ENCODE data around the gene PPP1CA. TPM values are rescaled to one million over a fixed set of nuclear protein-coding genes. Genes with fewer than 3 reads are reported as not detected.
A peak's percentile ranks its signal among the peaks of the same experiment; 100 is the strongest.
"Not testable (repeated sequence)": the region's sequence is repeated elsewhere in the genome, so short reads cannot be mapped to it uniquely, and the experiment has no call there.

PPP1CA gene
- total RNA-seq, 5 donors from 2014 or later (not counting 1 experiment from before 2014, with no cell fraction given): 118 to 198 (median 186) TPM

GRCh38 chr11:67429722-67430121 is 28.1 kb upstream of the PPP1CA start:
- H3K4me3 Mint-ChIP-seq: peak overlapping the region; percentile 56 to 98 (median 97)
- WGBS (ENCODE audit: insufficient coverage): 95% methylated on average over 3 of the region's 11 CpGs
- H3K27me3 Mint-ChIP-seq: no peaks in the 10 kb centered on the region
- Histone ChIP-seq H3K4me1 (ENCODE audit: control insufficient read depth in 1 of 2, extremely low read depth in 1 of 2, insufficient read depth in 2 of 2, low read length in 2 of 2) (peaks cover 20 to 73% of the 10 kb centered on the region in 2 experiments), H3K9me3 (no peaks in the 10 kb centered on the region), H3K27me3 (replicated peaks in 1 of 2; ENCODE audit: control insufficient read depth in 2 of 2, extremely low read depth in 1 of 2, insufficient read depth in 2 of 2, low read length in 1 of 2) (no peaks in the 10 kb centered on the region), H3K36me3 (ENCODE audit: control insufficient read depth in 2 of 2, extremely low read depth in 1 of 2, insufficient read depth in 1 of 2, low read length in 1 of 2) (peaks cover 20 to 40% of the 10 kb centered on the region in 2 donors), H3K4me3 (ENCODE audit: control insufficient read depth in 1 of 2, extremely low read depth in 1 of 2, low read length in 1 of 2) (no peak overlapping the region), H3K27ac (ENCODE audit: low read length) (no peak overlapping the region)
- H3K4me1 Mint-ChIP-seq: peaks cover 49 to 69% (median 59%) of the 10 kb centered on the region in 3 donors
- peak overlapping the region in 1 of 2 donors; percentile 98 for H3K27ac Mint-ChIP-seq
- H3K36me3 Mint-ChIP-seq: peaks cover 9% of the 10 kb centered on the region
- POLR2A ChIA-PET: interaction anchor here in 1 of 2 donors (0.6 kb wide), 2 partner anchors 14 to 196 kb away, joined by 3 to 4 read pairs; no protein-coding TSS in a partner anchor
- CTCF ChIA-PET: interaction anchor here (0.6 to 2.7 kb wide), 4 partner anchors 9 to 1456 kb away, joined by 3 to 8 read pairs (median 5); partner anchors contain the start of gene PPP1CA (in 1 of the 2)
- no peaks in the 10 kb centered on the region for H3K9me3 Mint-ChIP-seq
- DNase-seq (no peak), ATAC-seq (replicated peaks in 1 of 4) (no peak)

- H3K9me3 ChIP-seq: no peaks in the 10 kb centered on the region
- peaks cover 20 to 34% of the 10 kb centered on the region in 2 donors for H3K36me3 ChIP-seq (ENCODE audit: control insufficient read depth in 2 of 2, extremely low read depth in 1 of 2, insufficient read depth in 1 of 2, low read length in 1 of 2)
- H3K27ac Mint-ChIP-seq: peak overlapping the region; percentile 85 to 98
- H3K4me3 Mint-ChIP-seq: peak overlapping the region; percentile 94 to 98 (median 97)
- CTCF ChIA-PET: interaction anchor here (0.6 to 2.7 kb wide), 5 partner anchors 8 to 1455 kb away, joined by 3 to 9 read pairs (median 7); partner anchors contain the start of genes PPP1CA (in 1 of the 2) and PTPRCAP (in 1 of the 2)
- peaks cover 14 to 72% of the 10 kb centered on the region in 2 experiments for H3K4me1 ChIP-seq (ENCODE audit: control insufficient read depth in 1 of 2, extremely low read depth in 1 of 2, insufficient read depth in 2 of 2, low read length in 2 of 2)
- DNase-seq (peak in 1 of 35 experiments; percentile 2), ATAC-seq (replicated peaks in 1 of 4) (no peak)
- no peaks in the 10 kb centered on the region for H3K27me3 Mint-ChIP-seq
- H3K4me1 Mint-ChIP-seq: peaks cover 53 to 67% (median 54%) of the 10 kb centered on the region in 3 donors
- H3K9me3 Mint-ChIP-seq: no peaks in the 10 kb centered on the region
- WGBS (ENCODE audit: insufficient coverage): 40% methylated on average over 11 of the region's 12 CpGs
- peak overlapping the region; percentile 66 to 99 for H3K4me3 ChIP-seq (ENCODE audit: control insufficient read depth in 1 of 2, extremely low read depth in 1 of 2, low read length in 1 of 2)
- peak overlapping the region; percentile 81 for H3K27ac ChIP-seq (ENCODE audit: low read length)
- peaks cover 9% of the 10 kb centered on the region for H3K36me3 Mint-ChIP-seq
- H3K27me3 ChIP-seq (replicated peaks in 1 of 2; ENCODE audit: control insufficient read depth in 2 of 2, extremely low read depth in 1 of 2, insufficient read depth in 2 of 2, low read length in 1 of 2): no peaks in the 10 kb centered on the region
- POLR2A ChIA-PET: interaction anchor here in 1 of 2 donors (0.6 kb wide), 3 partner anchors 10 to 195 kb away, joined by 3 to 4 read pairs (median 3); no protein-coding TSS in a partner anchor
Observed at GRCh38 chr11:67429038-67429668, 27.5 kb upstream of the PPP1CA start.

- no peaks in the 10 kb centered on the region for H3K27me3 ChIP-seq (replicated peaks in 1 of 2; ENCODE audit: control insufficient read depth in 2 of 2, extremely low read depth in 1 of 2, insufficient read depth in 2 of 2, low read length in 1 of 2)
- ATAC-seq (replicated peaks in 1 of 4): peak; percentile 80 to 86 (median 85)
- H3K27me3 Mint-ChIP-seq: no peaks in the 10 kb centered on the region
- H3K36me3 ChIP-seq (ENCODE audit: control insufficient read depth in 2 of 2, extremely low read depth in 1 of 2, insufficient read depth in 1 of 2, low read length in 1 of 2): peaks cover 19 to 26% of the 10 kb centered on the region in 2 donors
- H3K4me1 ChIP-seq (ENCODE audit: control insufficient read depth in 1 of 2, extremely low read depth in 1 of 2, insufficient read depth in 2 of 2, low read length in 2 of 2): peaks cover 9 to 64% of the 10 kb centered on the region in 2 experiments
- peak; percentile 95 to 100 (median 99) for DNase-seq
- H3K36me3 Mint-ChIP-seq: peaks cover 9% of the 10 kb centered on the region
- H3K27ac ChIP-seq (ENCODE audit: low read length): peak within 1 kb of the TSS; percentile 81
- H3K4me3 ChIP-seq (ENCODE audit: control insufficient read depth in 1 of 2, extremely low read depth in 1 of 2, low read length in 1 of 2): peak within 1 kb of the TSS; percentile 66 to 99
- H3K4me1 Mint-ChIP-seq: peaks cover 47 to 59% (median 48%) of the 10 kb centered on the region in 3 donors
- H3K4me3 Mint-ChIP-seq: peak within 1 kb of the TSS; percentile 94 to 98 (median 97)
- H3K9me3 ChIP-seq: no peaks in the 10 kb centered on the region
- CTCF ChIA-PET: interaction anchor here in 1 of 2 donors (0.7 to 2.7 kb wide), 3 partner anchors 9 to 27 kb away, joined by 3 to 9 read pairs (median 7); partner anchors contain the start of genes PPP1CA and PTPRCAP
- WGBS (ENCODE audit: insufficient coverage): under 1% methylated on average over 55 of the region's 68 CpGs
- POLR2A ChIA-PET: interaction anchor here in 1 of 2 donors (0.6 kb wide), 1 partner anchor 9 kb away, joined by 3 read pairs; no protein-coding TSS in a partner anchor
- H3K27ac Mint-ChIP-seq: peak within 1 kb of the TSS; percentile 96 to 98
- H3K9me3 Mint-ChIP-seq: no peaks in the 10 kb centered on the region
Observed at GRCh38 chr11:67428052-67429001, 26.7 kb upstream of the PPP1CA start, which contains the start of gene RPS6KB2. Gene RPS6KB2, plus strand, starts transcription at chr11:67428494. Its CDS starts 52 bp downstream, at chr11:67428546.

GRCh38 chr11:67427364-67427859 is 25.8 kb upstream of the PPP1CA start:
- peaks cover 9 to 58% of the 10 kb centered on the region in 2 experiments for H3K4me1 ChIP-seq (ENCODE audit: control insufficient read depth in 1 of 2, extremely low read depth in 1 of 2, insufficient read depth in 2 of 2, low read length in 2 of 2)
- peak overlapping the region; percentile 66 to 99 for H3K4me3 ChIP-seq (ENCODE audit: control insufficient read depth in 1 of 2, extremely low read depth in 1 of 2, low read length in 1 of 2)
- not testable (repeated sequence) for H3K9me3 ChIP-seq; H3K36me3 Mint-ChIP-seq; H3K27me3 ChIP-seq (replicated peaks in 1 of 2; ENCODE audit: control insufficient read depth in 2 of 2, extremely low read depth in 1 of 2, insufficient read depth in 2 of 2, low read length in 1 of 2); H3K9me3 Mint-ChIP-seq; DNase-seq; H3K27me3 Mint-ChIP-seq
- H3K4me3 Mint-ChIP-seq: peak overlapping the region; percentile 94 to 98 (median 97)
- peak overlapping the region; percentile 96 to 98 for H3K27ac Mint-ChIP-seq
- peak overlapping the region; percentile 74 for H3K27ac ChIP-seq (ENCODE audit: low read length)
- peaks cover 41 to 58% (median 47%) of the 10 kb centered on the region in 3 donors for H3K4me1 Mint-ChIP-seq
- ATAC-seq (replicated peaks in 1 of 4): peak in 1 of 4 experiments; percentile 4
- CTCF ChIA-PET: interaction anchor here in 1 of 2 donors (2.6 to 2.7 kb wide), 2 partner anchors 12 to 26 kb away, joined by 7 to 9 read pairs; partner anchors contain the start of gene PPP1CA
- H3K36me3 ChIP-seq (ENCODE audit: control insufficient read depth in 2 of 2, extremely low read depth in 1 of 2, insufficient read depth in 1 of 2, low read length in 1 of 2): peaks cover 11 to 16% of the 10 kb centered on the region in 2 donors
- WGBS (ENCODE audit: insufficient coverage): 88% methylated on average over 9 of the region's 19 CpGs
- POLR2A ChIA-PET: interaction anchor here in 1 of 2 donors (0.6 kb wide), 1 partner anchor 25 kb away, joined by 4 read pairs; no protein-coding TSS in a partner anchor

- ATAC-seq (replicated peaks in 1 of 4) (no peak), DNase-seq (no peak)
- peaks cover 33 to 48% (median 46%) of the 10 kb centered on the region in 3 donors for H3K4me1 Mint-ChIP-seq
- 92% methylated on average over 29 of the region's 34 CpGs for WGBS (ENCODE audit: insufficient coverage)
- ChIA-PET CTCF (interaction anchor here (0.7 kb wide), 2 partner anchors 8 to 23 kb away, joined by 3 to 4 read pairs; partner anchors contain the start of genes CARNS1 (in 1 of the 2) and PPP1CA (in 1 of the 2)), POLR2A (no interaction called here)
- Histone ChIP-seq H3K9me3 (no peaks in the 10 kb centered on the region), H3K4me1 (ENCODE audit: control insufficient read depth in 1 of 2, extremely low read depth in 1 of 2, insufficient read depth in 2 of 2, low read length in 2 of 2) (peaks cover 16 to 48% of the 10 kb centered on the region in 2 experiments), H3K27ac (ENCODE audit: low read length) (no peak overlapping the region), H3K36me3 (ENCODE audit: control insufficient read depth in 2 of 2, extremely low read depth in 1 of 2, insufficient read depth in 1 of 2, low read length in 1 of 2) (no peaks in the 10 kb centered on the region), H3K4me3 (ENCODE audit: control insufficient read depth in 1 of 2, extremely low read depth in 1 of 2, low read length in 1 of 2) (no peak overlapping the region), H3K27me3 (replicated peaks in 1 of 2; ENCODE audit: control insufficient read depth in 2 of 2, extremely low read depth in 1 of 2, insufficient read depth in 2 of 2, low read length in 1 of 2) (no peaks in the 10 kb centered on the region)
- no peaks in the 10 kb centered on the region for H3K9me3 Mint-ChIP-seq
- H3K27me3 Mint-ChIP-seq: no peaks in the 10 kb centered on the region
- no peak overlapping the region for H3K4me3 Mint-ChIP-seq
- H3K36me3 Mint-ChIP-seq: no peaks in the 10 kb centered on the region
- H3K27ac Mint-ChIP-seq: no peak overlapping the region
Observed at GRCh38 chr11:67423891-67424613, 22.4 kb upstream of the PPP1CA start.
